ENCODE measurements around the gene ZNF181. TPM values are rescaled to one million over a fixed set of nuclear protein-coding genes. Genes with fewer than 3 reads are reported as not detected.

The ZNF181 gene
- total and polyA plus RNA-seq, 2 of the 8 experiments (the other 6 are each of a cell fraction or from before 2014, with no cell fraction given) = 2.8 to 7.5 TPM

DNA sequence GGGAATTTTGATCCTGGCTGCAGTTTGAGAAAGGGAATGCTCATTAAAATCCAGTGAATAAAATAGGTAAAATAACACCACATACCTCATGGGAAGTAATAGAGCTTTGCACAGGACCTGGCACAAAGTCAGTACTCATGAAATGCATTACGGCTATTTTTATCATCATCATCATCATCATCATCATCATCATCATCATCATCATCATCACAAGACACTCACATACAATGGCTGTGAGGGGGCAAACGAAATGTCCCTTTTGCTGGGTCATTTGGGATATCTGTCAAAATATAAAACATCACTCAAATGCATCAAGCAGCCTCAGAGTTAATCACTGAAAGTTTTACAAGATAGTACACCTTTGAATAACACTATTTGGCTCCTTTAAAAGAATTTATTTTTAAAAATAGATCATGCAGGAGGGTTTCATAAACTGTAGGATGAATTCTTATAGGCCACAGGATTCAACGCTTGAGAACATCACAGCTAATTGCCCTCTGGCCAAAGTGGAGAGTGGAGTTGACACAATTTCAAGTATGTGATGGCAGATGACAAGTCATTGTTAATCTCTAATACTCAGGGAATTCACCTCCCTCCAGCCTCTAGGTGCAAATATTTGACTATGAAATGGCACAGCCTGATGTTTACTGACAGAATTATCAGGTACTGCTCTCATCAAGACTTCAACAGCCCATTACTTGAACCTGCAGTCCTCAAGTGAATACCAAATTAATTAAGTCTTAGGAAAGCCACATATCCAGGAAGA is 53.2 kb downstream of the ZNF181 start:
- Histone ChIP-seq H2AFZ (ENCODE audit: low read length) (no peak overlapping the region), H3K18ac (ENCODE audit: extremely low read depth, low read length) (no peak overlapping the region), H3K79me1 (ENCODE audit: low read depth, low read length) (no peaks in the 10 kb centered on the region), H4K5ac (ENCODE audit: insufficient read length, low read depth, low read length) (no peak overlapping the region), H4K8ac (ENCODE audit: extremely low read depth, insufficient read depth, low read length) (no peak overlapping the region), H3K4me3 (ENCODE audit: extremely low read depth in 1 of 4, insufficient read depth in 2 of 4, low read depth in 3 of 4, low read length in 4 of 4) (no peak overlapping the region), H4K20me1 (replicated peaks in 1 of 2; ENCODE audit: control insufficient read depth in 1 of 2, insufficient read depth in 2 of 2, low read length in 2 of 2) (no peaks in the 10 kb centered on the region), H3K9me3 (ENCODE audit: insufficient read depth in 2 of 2, low read depth in 1 of 2, low read length in 1 of 2) (peaks cover 27 to 66% of the 10 kb centered on the region in 2 experiments), H3K14ac (ENCODE audit: insufficient read length) (no peak overlapping the region), H2BK5ac (ENCODE audit: low read depth, low read length) (no peak overlapping the region), H2BK12ac (ENCODE audit: low read depth, low read length) (no peak overlapping the region), H4K91ac (replicated peaks; ENCODE audit: insufficient read length, low read length) (no peak overlapping the region), H2BK15ac (ENCODE audit: low read length) (no peak overlapping the region), H2BK20ac (ENCODE audit: low read length) (no peak overlapping the region), H3K4me2 (ENCODE audit: insufficient read depth in 1 of 2, low read depth in 2 of 2, low read length in 2 of 2) (no peak overlapping the region), H3K23ac (ENCODE audit: insufficient read length) (no peak overlapping the region), H2BK120ac (replicated peaks; ENCODE audit: low read depth, low read length) (no peak overlapping the region), H3K79me2 (ENCODE audit: control insufficient read depth in 1 of 2, insufficient read depth in 2 of 2, low read length in 2 of 2) (no peaks in the 10 kb centered on the region), H3K9ac (replicated peaks in 1 of 4; ENCODE audit: extremely low read depth in 1 of 4, low read depth in 3 of 4, low read length in 3 of 4) (no peak overlapping the region), H3K4me1 (replicated peaks in 1 of 4; ENCODE audit: control insufficient read depth in 3 of 4, insufficient read depth in 4 of 4, low read length in 3 of 4) (no peaks in the 10 kb centered on the region), H3K23me2 (ENCODE audit: low read depth, low read length) (no peaks in the 10 kb centered on the region), H3K4ac (replicated peaks; ENCODE audit: insufficient read length, low read depth, low read length) (no peak overlapping the region), H3K56ac (replicated peaks; ENCODE audit: insufficient read length, low read depth, low read length) (no peak overlapping the region), H2AK5ac (ENCODE audit: low read depth, low read length) (no peak overlapping the region), H3K36me3 (ENCODE audit: control insufficient read depth in 2 of 4, insufficient read depth in 4 of 4, low read length in 3 of 4) (no peaks in the 10 kb centered on the region), H3K27ac (ENCODE audit: low read depth, low read length) (no peak overlapping the region), H3K27me3 (replicated peaks in 1 of 4; ENCODE audit: control insufficient read depth in 3 of 4, extremely low read depth in 1 of 4, insufficient read depth in 3 of 4, low read length in 3 of 4) (no peaks in the 10 kb centered on the region; a peak in 1 of 7 replicates)
- no peak for FAIRE-seq
- ChIA-PET POLR2A (ENCODE audit: partially characterized antibody) (no interaction called here), CTCF (ENCODE audit: partially characterized antibody) (no interaction called here)
- DNase-seq (ENCODE audit: low read depth in 1 of 2, low spot score in 2 of 2) = no peak
- 80% methylated on average over 3 of the region's 3 CpGs; no CpG with 5 or more reads in 1 of the 2 experiments for WGBS, 2 experiments (ENCODE audit: extremely low coverage in 1 of 2, insufficient coverage in 1 of 2, insufficient read length in 1 of 2, insufficient replicate concordance in 2 of 2, low coverage in 1 of 2, low lambda C conversion rate in 2 of 2, missing lambda C conversion rate in 1 of 2)
- TF ChIP-seq CTBP2 (IDR thresholded peaks at IDR 0.05; ENCODE audit: borderline replicate concordance, insufficient read depth, insufficient read length, low read length) = no peak
- TF ChIP-seq, protein P1, sequence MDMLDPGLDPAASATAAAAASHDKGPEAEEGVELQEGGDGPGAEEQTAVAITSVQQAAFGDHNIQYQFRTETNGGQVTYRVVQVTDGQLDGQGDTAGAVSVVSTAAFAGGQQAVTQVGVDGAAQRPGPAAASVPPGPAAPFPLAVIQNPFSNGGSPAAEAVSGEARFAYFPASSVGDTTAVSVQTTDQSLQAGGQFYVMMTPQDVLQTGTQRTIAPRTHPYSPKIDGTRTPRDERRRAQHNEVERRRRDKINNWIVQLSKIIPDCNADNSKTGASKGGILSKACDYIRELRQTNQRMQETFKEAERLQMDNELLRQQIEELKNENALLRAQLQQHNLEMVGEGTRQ (IDR thresholded peaks at IDR 0.05; ENCODE audit: low read length) = no peak
- no peak for TF ChIP-seq HDAC2 (IDR thresholded peaks at IDR 0.05; ENCODE audit: borderline replicate concordance in 1 of 2, low read depth in 2 of 2, low read length in 2 of 2)
- no peak for TF ChIP-seq ASH2L (IDR thresholded peaks at IDR 0.05; ENCODE audit: low read length)
- no peak for TF ChIP-seq POLR2A (IDR thresholded peaks at IDR 0.05; ENCODE audit: control extremely low read depth in 1 of 2, low read depth in 2 of 2, low read length in 2 of 2)
- TF ChIP-seq GABPA (IDR thresholded peaks at IDR 0.05; ENCODE audit: borderline replicate concordance, insufficient read depth, low read length) = no peak
- no peak for TF ChIP-seq CEBPB (IDR thresholded peaks at IDR 0.05; ENCODE audit: low read depth, low read length)
- TF ChIP-seq YY1 (IDR thresholded peaks at IDR 0.05; ENCODE audit: low read depth, low read length) = no peak
- TF ChIP-seq SIRT6 (IDR thresholded peaks at IDR 0.05; ENCODE audit: low read length) = no peak
- no peak for TF ChIP-seq MAFK (IDR thresholded peaks at IDR 0.05; ENCODE audit: low read depth, low read length)
- TF ChIP-seq JUND (IDR thresholded peaks at IDR 0.05; ENCODE audit: low read length) = no peak
- no peak for TF ChIP-seq JUN (IDR thresholded peaks at IDR 0.05; ENCODE audit: low read depth, low read length)
